PC-9 (cell line): ENCODE results near the gene EXOC4. TPM values are rescaled to one million over a fixed set of nuclear protein-coding genes. Genes with fewer than 3 reads are reported as not detected.

Experiments used
- BruUV-seq: library from RNA; stranded (reverse); fragments of 400-500 nt; replicated peaks from 2 replicates; lab custom pipeline; 2021; lab: Mats Ljungman, UMichigan
- CTCF ChIA-PET: fragments of 300-600 bp; sonication (Branson Sonifier 250); formaldehyde crosslinking; loops from one replicate; lab custom pipeline; 2022; ENCODE audit warnings: antibody characterized with exemption; lab: Charles Lee
- POLR2A ChIA-PET: fragments of 300-600 bp; sonication (Branson Sonifier 250); formaldehyde crosslinking; loops from one replicate; lab custom pipeline; 2022; ENCODE audit warnings: antibody characterized with exemption; ENCODE audit not compliant: unreplicated experiment; lab: Charles Lee
- DNase-seq, 2 experiments: peaks; one replicate each; pipeline versions ENCODE4 v3.0.0 to v3.0.0-alpha.2; 2015 to 2022; ENCODE audit warnings: mixed read lengths in 1 of 2
- H2AFZ ChIP-seq: fragments of 200-600 bp; sonication (generic); 2 replicates; pipeline ENCODE4 v1.8.1; 2017; ENCODE audit warnings: antibody characterized with exemption
- H3F3A ChIP-seq: fragments of 200-600 bp; sonication (generic); 2 replicates; pipeline ENCODE4 v1.8.1; 2017; ENCODE audit warnings: antibody characterized with exemption, mild to moderate bottlenecking, low read depth; ENCODE audit not compliant: insufficient read depth
- H3K27ac ChIP-seq: fragments of 200-600 bp; sonication (generic); 2 replicates; pipeline ENCODE4 v1.6.1; 2016; ENCODE audit warnings: mixed run types
- H3K27me3 ChIP-seq: fragments of 200-600 bp; sonication (generic); 2 replicates; pipeline ENCODE4 v1.6.1; 2016; ENCODE audit warnings: low read depth, mixed run types; ENCODE audit not compliant: insufficient read depth
- H3K36me3 ChIP-seq: fragments of 200-600 bp; sonication (generic); 2 replicates; pipeline ENCODE4 v1.6.1; 2016; ENCODE audit warnings: low read depth, mixed run types
- H3K4me1 ChIP-seq: fragments of 200-600 bp; sonication (generic); replicated peaks from 2 replicates; pipeline ENCODE4 v1.6.1; 2016; ENCODE audit warnings: mixed run types; ENCODE audit not compliant: insufficient read depth
- H3K4me2 ChIP-seq: fragments of 200-600 bp; sonication (generic); 2 replicates; pipeline ENCODE4 v1.6.1; 2017; ENCODE audit warnings: mixed run types
- H3K4me3 ChIP-seq: fragments of 200-600 bp; sonication (generic); 2 replicates; pipeline ENCODE4 v1.6.1; 2016; ENCODE audit warnings: mixed run types
- H3K79me2 ChIP-seq: fragments of 200-600 bp; sonication (generic); 2 replicates; pipeline ENCODE4 v1.6.1; 2017; ENCODE audit warnings: low read depth, mixed run types
- H3K9me2 ChIP-seq: fragments of 200-600 bp; sonication (generic); 2 replicates; pipeline ENCODE4 v1.8.1; 2017; ENCODE audit warnings: mild to moderate bottlenecking; ENCODE audit not compliant: insufficient read depth
- H3K9me3 ChIP-seq: fragments of 200-600 bp; sonication (generic); 2 replicates; pipeline ENCODE4 v1.8.1; 2016; ENCODE audit warnings: low read depth; ENCODE audit not compliant: insufficient read depth
- H4K20me1 ChIP-seq: fragments of 200-600 bp; sonication (generic); 2 replicates; pipeline ENCODE4 v1.8.1; 2017; ENCODE audit not compliant: insufficient read depth
- CTCF ChIP-seq: fragments of 200-600 bp; sonication (generic); conservative IDR thresholded peaks from 2 replicates; pipeline ENCODE4 v1.6.1; 2017; ENCODE audit warnings: mixed run types, antibody characterized with exemption, mild to moderate bottlenecking, moderate library complexity
- EZH2 ChIP-seq: fragments of 200-600 bp; sonication (generic); IDR thresholded peaks from 2 replicates; pipeline ENCODE4 v1.8.0; 2017; ENCODE audit warnings: antibody characterized with exemption, low read depth
- intact Hi-C: fragments of 100-400 bp; cut with micrococcal nuclease; formaldehyde crosslinking; loops from one replicate; pipeline ENCODE4 v1.10.0; 2022; ENCODE audit not compliant: unreplicated experiment
- total RNA-seq: library from RNA; stranded (reverse); gene quantifications from 2 replicates; pipeline ENCODE4 v1.2.3, GENCODE V29; 2021

Gene EXOC4
- total RNA-seq, 1 experiment from 2014 or later = 101 TPM

DNA sequence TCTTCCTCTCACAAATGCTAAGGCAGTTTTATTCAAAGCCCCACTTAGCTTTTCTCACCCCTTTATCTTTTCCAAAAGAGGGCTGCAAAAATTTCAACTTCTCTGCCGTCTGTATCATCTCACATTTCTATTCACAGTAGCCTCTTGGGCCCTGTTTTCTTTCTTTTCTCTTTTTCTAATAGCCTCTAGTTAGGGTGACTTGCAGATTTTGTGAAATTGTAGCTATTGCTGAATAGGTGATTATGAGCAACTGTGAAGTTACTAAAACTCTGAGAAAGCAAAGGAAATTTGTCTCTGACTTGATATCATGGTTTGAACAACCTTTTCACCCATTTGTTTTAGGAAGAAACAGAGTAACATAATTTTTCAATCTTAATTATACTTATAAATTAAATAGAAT is 29.2 kb downstream of the EXOC4 start:
- H3K9me3 ChIP-seq = no peaks in the 10 kb centered on the region
- H3K27me3 ChIP-seq = no peaks in the 10 kb centered on the region
- intact Hi-C loops = no loop called here
- peaks cover 7% of the 10 kb centered on the region; the same call in 1 of the 2 replicates for H4K20me1 ChIP-seq
- DNase-seq = no peak
- H3K36me3 ChIP-seq = no peaks in the 10 kb centered on the region
- no TSS peak for BruUV-seq
- no peaks in the 10 kb centered on the region for H3K4me1 ChIP-seq
- H3K79me2 ChIP-seq = no peaks in the 10 kb centered on the region
- H2AFZ ChIP-seq = no peak overlapping the region
- 0 out of 2 replicates have a peak, but pooled peaks cover 4% of the 10 kb centered on the region for H3K9me2 ChIP-seq
- H3K4me3 ChIP-seq = no peak overlapping the region
- ChIA-PET CTCF (no interaction called here), POLR2A (no interaction called here)
- no peak overlapping the region for H3K27ac ChIP-seq
- no peaks in the 10 kb centered on the region for H3F3A ChIP-seq
- no peak for TF ChIP-seq CTCF
- TF ChIP-seq EZH2 = no peak
- no peak overlapping the region for H3K4me2 ChIP-seq

DNA sequence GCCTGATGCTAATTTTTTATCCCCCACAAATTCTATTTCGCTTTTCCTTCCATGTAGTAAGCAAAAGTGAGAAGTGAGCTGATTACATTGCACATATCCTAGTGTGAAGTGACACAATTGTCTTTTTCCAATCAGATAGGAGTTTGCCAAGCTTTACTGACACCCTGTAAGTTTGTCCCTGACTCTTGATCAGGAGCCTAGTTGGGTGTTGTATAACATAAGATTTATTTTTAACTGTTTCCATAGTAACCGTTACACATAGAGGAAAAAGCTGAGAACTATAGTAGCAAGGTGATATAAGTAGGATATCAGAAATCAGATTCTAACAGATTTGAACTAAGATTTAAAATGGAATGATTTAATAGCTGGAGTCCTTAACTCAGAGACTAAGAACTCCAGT is 31.2 kb downstream of the EXOC4 start:
- H2AFZ ChIP-seq = no peak overlapping the region
- no peaks in the 10 kb centered on the region for H3K79me2 ChIP-seq
- H3K9me2 ChIP-seq = 0 out of 2 replicates have a peak, but pooled peaks cover 4% of the 10 kb centered on the region
- no peak for DNase-seq
- intact Hi-C loops = no loop called here
- no peaks in the 10 kb centered on the region for H3K4me1 ChIP-seq
- TF ChIP-seq EZH2 (no peak), CTCF (no peak)
- H3K4me3 ChIP-seq = no peak overlapping the region
- no peaks in the 10 kb centered on the region for H3F3A ChIP-seq
- POLR2A ChIA-PET = no interaction called here
- H3K9me3 ChIP-seq = no peaks in the 10 kb centered on the region
- peaks cover 7% of the 10 kb centered on the region; the same call in 1 of the 2 replicates for H4K20me1 ChIP-seq
- no peak overlapping the region for H3K27ac ChIP-seq
- CTCF ChIA-PET = no interaction called here
- no peaks in the 10 kb centered on the region for H3K27me3 ChIP-seq
- no TSS peak for BruUV-seq
- H3K36me3 ChIP-seq = no peaks in the 10 kb centered on the region
- H3K4me2 ChIP-seq = no peak overlapping the region

GRCh38 chr7:133288970-133289369 is 36.1 kb downstream of the EXOC4 start:
- Histone ChIP-seq H3K9me2 (no peaks in the 10 kb centered on the region), H3K4me2 (no peak overlapping the region), H3K9me3 (no peaks in the 10 kb centered on the region), H4K20me1 (peaks cover 7% of the 10 kb centered on the region), H2AFZ (no peak overlapping the region), H3K4me1 (no peaks in the 10 kb centered on the region), H3K36me3 (no peaks in the 10 kb centered on the region), H3K27ac (no peak overlapping the region), H3K4me3 (no peak overlapping the region), H3K79me2 (no peaks in the 10 kb centered on the region), H3F3A (no peaks in the 10 kb centered on the region), H3K27me3 (no peaks in the 10 kb centered on the region)
- no peak for DNase-seq
- TF ChIP-seq CTCF = no peak
- no peak for TF ChIP-seq EZH2
- ChIA-PET POLR2A (no interaction called here), CTCF (no interaction called here)
- no TSS peak for BruUV-seq
- intact Hi-C loops = no loop called here
